Pulmonary artery endothelial cell (primary cell): ENCODE measurements around the gene LCA5L. TPM values are rescaled to one million over a fixed set of nuclear protein-coding genes. Genes with fewer than 3 reads are reported as not detected.
"Not testable (repeated sequence)": the region's sequence is repeated elsewhere in the genome, so short reads cannot be mapped to it uniquely, and the experiment has no call there.

Experiments used
- DNase-seq: peaks from one replicate; pipeline ENCODE4 v3.0.0-alpha.2; 2011; ENCODE audit warnings: low read depth, low spot score
- total RNA-seq: library from RNA; depleted of rRNA; stranded (reverse); fragments of >200 nt; gene quantifications from 2 replicates; pipeline ENCODE4 v1.2.3, GENCODE V29; 2014

Gene LCA5L
- total RNA-seq, 1 donor from 2014 or later: 0.79 TPM

DNA sequence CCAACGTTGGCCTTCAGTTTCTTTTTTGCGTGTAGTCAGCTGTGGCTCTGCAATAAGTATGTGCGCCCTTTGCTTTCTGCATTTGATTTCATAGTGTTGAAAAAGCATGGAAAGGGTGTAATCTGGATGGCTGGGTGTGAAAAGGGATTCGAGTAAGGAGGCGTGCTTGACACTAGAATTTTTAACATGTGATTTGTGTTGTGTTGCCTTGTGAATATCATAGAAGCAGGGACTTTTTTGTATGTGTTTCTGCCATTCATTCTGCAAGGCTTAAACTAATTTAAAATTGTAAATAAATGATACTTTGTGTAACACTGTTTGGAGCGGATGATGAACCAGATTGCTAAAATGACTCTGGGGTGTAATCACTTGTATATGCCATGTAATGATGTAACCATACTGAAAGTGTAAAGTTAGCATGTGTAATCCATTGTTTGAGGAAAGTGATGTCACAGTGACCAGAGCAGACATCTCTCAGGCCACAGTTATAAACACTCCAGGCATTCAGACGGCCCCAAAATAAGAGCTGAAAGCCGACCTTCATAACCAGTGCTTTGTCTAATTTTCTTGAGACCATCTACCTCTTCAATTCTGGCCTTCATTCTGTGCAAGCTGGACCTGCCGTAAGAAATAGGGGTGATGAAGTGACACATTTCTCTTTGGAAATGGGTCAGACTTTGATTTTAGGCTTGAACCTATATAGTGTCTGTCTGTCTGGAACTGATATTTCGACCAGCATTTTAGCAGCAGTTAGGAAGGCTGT, 6.8 kb upstream of the LCA5L start:
- DNase-seq: no peak

GRCh38 chr21:39451332-39452206, 6.0 kb upstream of the LCA5L start, which contains the start of gene SH3BGR:
SH3BGR (plus strand) TSS chr21:39451970; CDS start chr21:39452097, 127 bp downstream.
- DNase-seq: no peak

DNA sequence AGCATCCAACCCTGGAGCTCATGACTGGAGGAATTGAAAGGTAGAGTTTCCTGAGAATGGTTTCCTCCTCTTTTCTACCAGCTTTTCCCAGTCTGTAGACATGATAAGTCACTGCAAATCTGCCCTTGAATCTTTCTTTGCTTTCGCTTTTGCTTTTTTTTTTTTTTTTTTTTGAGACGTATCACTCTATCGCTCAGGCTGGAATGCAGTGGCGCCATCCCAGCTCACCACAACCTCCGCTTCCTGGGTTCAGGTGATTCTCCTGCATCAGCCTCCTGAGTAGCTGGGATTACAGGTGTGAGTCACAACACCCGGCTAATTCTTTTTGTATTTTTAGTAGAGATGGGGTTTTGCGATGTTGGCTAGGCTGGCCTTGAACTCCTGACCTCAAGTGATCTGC, 1.7 kb upstream of the LCA5L start:
- DNase-seq: no peak

DNA sequence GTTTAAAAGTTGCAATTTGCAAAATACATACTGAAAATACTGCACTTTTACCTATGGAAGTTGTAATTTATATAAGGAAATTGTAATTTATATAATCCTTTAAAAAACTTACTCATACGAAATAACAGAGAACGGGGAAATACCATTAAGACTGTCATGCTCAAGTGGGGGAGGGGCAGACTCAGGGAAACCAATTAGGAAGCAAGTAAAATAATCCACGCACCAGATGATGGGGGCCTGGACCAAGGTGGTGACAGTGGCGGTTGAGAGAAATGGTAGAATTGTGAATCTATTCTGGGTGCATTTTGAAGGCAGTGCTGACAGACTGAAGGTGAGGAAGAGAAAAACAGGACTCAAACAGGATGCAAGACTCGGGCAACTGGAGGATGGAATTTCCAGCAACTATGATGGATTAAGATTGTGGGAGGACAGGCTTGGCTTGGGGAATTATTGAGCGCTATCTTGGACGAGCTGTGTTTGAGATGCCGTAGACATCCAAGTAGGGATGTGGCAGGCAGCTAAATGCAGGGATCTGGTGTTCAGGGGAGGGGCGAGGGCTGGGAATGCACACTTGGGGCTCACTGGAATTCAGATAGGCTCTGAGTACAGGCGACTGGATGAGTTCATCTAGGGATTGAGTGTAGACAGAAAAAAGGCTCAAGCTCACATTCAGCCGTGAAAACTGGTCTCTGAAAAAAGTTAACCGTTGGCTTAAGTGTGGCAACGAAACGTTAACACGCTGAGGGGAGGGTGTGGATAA, 977 bp downstream of the LCA5L start:
- no peak for DNase-seq

GRCh38 chr21:39441502-39442475, 3.8 kb downstream of the LCA5L start:
- no peak for DNase-seq

DNA sequence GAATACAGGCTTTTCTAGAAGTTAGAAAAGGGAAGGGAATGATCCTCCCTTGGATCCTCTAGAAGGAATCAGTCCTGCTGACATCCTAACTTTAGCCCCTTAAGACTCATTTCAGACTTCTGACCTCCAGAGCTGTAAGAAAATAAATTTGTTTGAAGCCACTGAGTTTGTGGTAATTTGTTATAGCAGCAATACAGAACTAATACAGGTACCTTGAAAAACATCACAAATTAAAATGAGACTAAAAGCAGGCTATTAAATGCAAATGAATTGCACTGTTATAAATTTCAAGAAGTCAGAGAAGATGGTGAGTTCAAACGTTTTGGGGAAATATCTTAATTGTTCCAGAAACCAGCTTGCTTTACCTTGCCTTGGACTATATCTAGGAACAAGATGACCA, 6.3 kb downstream of the LCA5L start:
- no peak for DNase-seq

- no peak for DNase-seq
Measured at GRCh38 chr21:39434950-39435349, 10.6 kb downstream of the LCA5L start.

GRCh38 chr21:39430954-39431353, 14.6 kb downstream of the LCA5L start:
- DNase-seq: no peak

- DNase-seq: no peak
Measured at GRCh38 chr21:39430457-39430856, 15.1 kb downstream of the LCA5L start.

- DNase-seq: no peak
Measured at GRCh38 chr21:39430016-39430415, 15.6 kb downstream of the LCA5L start.

- DNase-seq: no peak
Measured at GRCh38 chr21:39429445-39429844, 16.1 kb downstream of the LCA5L start.

DNA sequence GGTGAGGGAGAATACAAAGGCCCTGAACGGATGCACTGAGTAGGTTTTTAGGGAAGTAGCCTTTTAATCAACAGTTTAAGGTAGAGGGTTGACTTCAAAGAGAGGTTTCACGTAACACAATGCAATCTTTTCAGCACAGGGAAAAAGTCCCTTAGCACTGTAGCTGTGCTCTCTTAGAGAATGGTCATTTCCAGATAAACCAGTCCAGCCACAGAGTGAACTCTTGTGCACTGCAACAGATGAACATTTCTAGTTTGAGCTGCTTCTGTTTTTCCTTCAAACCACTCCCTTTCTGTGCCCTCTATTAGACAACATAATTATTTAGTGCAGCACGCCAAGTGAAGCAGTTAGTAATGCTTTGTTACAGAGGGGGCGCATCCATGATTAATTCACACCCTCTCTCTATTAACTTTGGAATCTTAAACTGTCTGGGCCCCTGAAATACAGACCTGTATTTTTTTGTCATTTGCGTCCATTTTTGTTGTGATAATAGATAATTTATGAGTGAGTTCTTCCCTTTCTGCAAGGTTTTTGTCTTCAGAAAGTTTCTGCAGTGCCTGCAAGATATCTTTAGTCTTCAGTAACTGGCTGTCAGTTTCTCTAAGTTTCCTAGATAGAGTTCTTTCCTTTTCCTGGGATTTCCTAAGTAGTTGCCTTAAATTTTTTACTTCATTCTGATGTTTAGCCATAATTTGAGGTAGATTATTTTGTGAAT, 22.9 kb downstream of the LCA5L start:
- no peak for DNase-seq

DNA sequence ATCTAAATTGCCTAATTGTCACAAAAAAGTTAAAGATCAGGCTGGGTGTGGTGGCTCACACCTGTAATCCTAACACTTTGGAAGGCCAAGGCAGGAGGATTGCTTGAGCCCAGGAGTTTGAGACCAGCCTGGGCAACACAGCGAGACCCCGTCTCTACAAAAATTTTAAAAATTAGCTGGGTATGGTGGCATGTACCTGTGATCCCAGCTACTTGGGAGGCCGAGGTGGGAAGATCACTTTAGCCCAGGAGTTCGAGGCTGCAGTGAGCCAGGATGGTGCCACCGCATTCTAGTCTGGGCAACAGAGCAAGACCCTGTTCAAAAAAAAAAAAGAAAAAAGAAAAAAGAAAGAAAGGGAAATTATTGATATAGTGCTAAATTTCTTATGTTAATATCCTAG, 26.4 kb downstream of the LCA5L start:
- DNase-seq: not testable (repeated sequence)

DNA sequence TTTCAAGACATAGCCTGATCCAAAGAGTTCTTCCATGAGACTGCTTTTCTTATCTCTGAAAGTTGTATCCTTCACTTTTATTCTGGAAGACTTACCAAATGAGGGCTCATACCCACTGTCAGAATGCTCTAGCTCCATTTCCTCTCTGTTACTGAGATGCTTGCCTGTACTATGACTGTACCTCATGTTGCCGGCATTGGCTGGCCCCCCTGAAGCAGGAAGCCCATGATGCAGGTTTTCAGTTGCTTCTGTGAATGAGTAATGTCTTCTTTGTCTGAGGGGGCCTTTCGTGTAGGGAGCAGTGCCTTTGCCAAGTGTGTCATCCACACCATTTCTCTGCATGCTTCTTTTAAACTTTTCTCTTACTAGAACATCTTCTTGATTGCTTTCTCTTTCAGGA, 39.5 kb downstream of the LCA5L start:
- no peak for DNase-seq

DNA sequence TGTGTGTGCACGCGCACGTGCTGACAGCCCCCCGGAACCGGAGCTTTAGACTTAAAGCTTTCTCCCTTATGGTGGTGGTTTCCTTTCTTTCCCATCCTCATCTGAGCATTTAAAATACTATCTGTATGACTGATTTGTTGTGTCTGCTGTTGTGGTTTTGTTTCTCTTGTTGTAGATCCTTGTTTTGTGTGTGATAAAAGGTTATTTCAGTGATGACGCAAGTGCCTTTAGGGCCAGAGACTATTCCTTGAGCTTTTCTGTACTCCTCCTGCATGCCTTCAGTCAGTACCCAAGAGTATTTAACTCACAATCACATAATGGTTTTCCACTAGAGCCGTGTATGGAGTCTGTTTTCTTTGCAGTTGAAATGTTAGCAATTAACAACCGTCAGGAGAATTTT, 45.4 kb downstream of the LCA5L start:
- no peak for DNase-seq

GRCh38 chr21:39397646-39398385, 47.8 kb downstream of the LCA5L start:
- no peak for DNase-seq

DNA sequence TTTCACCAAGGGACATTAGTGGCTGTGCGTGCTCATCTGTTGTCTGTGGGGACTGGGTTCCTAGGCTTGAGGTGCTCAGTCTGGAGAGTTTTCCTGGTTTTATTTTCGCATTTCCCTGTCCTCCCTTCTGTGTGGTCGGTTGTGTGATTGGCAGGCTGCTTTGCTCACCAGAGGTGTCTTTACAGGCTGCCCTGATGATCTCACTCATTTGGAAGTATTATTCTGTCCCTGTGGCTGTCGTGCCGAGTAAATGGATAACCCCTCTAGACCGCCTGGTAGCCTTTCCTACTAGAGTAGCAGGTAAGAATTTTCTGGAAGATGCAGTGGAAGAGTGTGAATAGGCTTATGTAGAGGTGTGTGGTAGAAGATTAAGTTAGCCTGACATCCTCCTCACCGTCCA, 52.6 kb downstream of the LCA5L start:
- DNase-seq: no peak

GRCh38 chr21:39390212-39390765, 55.3 kb downstream of the LCA5L start:
- no peak for DNase-seq

- DNase-seq: no peak
Measured at GRCh38 chr21:39388811-39389155, 56.8 kb downstream of the LCA5L start.
